Measurements from ENCODE around the gene KIF3A. TPM values are rescaled to one million over a fixed set of nuclear protein-coding genes. Genes with fewer than 3 reads are reported as not detected.

KIF3A gene
- total RNA-seq, 1 donor from 2014 or later: 27.4 TPM

DNA sequence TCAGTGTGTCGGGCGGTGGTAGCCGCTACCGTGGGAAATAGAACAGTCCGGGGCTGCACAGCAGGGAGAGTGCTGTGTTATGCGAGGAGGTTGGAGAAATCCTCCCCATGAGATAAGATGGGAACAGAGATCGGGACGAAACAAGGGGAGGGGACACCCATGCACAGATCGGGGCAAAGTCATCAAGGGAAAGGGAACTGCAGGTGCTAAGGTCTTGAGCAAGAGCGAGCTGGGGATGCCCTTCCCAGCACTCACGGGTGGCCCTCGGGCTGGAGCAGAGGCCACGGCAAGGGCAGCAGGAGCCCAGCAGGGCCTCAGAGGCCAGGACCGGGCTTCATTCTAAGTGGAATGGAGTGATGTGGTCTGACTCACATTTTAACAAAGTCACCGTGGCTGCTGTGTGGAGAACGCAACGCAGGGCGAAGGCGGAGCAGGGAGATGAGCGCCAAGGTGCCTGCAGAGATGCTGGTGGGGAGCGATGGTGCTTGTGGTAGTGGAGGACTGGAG is 71.7 kb downstream of the KIF3A start:
- DNase-seq (ENCODE audit: low spot score in 2 of 2, unreplicated experiment in 2 of 2): no peak
- Mint-ChIP-seq H3K4me3 (no peak overlapping the region), H3K27ac (no peak overlapping the region), H3K36me3 (no peaks in the 10 kb centered on the region), H3K27me3 (ENCODE audit: low read depth) (peaks cover 2% of the 10 kb centered on the region), H3K9me3 (no peaks in the 10 kb centered on the region), H3K4me1 (peaks cover 22% of the 10 kb centered on the region)
- TF ChIP-seq, protein P1, sequence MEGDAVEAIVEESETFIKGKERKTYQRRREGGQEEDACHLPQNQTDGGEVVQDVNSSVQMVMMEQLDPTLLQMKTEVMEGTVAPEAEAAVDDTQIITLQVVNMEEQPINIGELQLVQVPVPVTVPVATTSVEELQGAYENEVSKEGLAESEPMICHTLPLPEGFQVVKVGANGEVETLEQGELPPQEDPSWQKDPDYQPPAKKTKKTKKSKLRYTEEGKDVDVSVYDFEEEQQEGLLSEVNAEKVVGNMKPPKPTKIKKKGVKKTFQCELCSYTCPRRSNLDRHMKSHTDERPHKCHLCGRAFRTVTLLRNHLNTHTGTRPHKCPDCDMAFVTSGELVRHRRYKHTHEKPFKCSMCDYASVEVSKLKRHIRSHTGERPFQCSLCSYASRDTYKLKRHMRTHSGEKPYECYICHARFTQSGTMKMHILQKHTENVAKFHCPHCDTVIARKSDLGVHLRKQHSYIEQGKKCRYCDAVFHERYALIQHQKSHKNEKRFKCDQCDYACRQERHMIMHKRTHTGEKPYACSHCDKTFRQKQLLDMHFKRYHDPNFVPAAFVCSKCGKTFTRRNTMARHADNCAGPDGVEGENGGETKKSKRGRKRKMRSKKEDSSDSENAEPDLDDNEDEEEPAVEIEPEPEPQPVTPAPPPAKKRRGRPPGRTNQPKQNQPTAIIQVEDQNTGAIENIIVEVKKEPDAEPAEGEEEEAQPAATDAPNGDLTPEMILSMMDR (IDR thresholded peaks at IDR 0.05; ENCODE audit: unreplicated experiment): no peak

DNA sequence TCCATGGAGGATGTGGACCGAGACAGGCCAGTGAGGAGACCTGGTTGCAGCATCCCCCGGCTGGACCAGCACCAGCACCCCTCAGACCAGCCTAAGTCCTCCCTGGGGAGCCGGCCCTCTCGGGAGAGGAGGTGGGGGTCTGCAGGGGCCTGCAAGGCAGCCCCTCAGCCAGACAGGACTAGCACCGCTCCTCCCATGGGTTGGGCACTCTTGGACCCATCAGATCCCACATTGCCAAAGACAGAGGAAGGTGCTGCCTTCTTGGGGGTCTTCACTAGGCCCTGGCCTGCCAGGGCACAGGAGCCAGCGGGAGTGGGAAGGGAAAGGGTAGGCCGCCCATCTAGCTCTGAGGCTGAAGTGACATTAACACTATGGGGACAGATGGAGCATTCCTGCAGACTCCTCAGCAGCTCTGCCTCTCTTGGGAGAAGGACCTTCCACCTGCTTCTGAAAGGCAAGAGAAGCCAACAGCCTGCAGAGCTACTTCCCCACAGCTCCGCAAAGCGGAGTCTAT is 72.6 kb downstream of the KIF3A start:
- no peak for DNase-seq (ENCODE audit: low spot score in 2 of 2, unreplicated experiment in 2 of 2)
- no peak overlapping the region for H3K4me3 Mint-ChIP-seq
- H3K9me3 Mint-ChIP-seq: no peaks in the 10 kb centered on the region
- no peak overlapping the region for H3K27ac Mint-ChIP-seq
- H3K4me1 Mint-ChIP-seq: peaks cover 30% of the 10 kb centered on the region
- peaks cover 2% of the 10 kb centered on the region for H3K27me3 Mint-ChIP-seq (ENCODE audit: low read depth)
- TF ChIP-seq, protein P1 (IDR thresholded peaks at IDR 0.05; ENCODE audit: unreplicated experiment): no peak
- no peaks in the 10 kb centered on the region for H3K36me3 Mint-ChIP-seq

DNA sequence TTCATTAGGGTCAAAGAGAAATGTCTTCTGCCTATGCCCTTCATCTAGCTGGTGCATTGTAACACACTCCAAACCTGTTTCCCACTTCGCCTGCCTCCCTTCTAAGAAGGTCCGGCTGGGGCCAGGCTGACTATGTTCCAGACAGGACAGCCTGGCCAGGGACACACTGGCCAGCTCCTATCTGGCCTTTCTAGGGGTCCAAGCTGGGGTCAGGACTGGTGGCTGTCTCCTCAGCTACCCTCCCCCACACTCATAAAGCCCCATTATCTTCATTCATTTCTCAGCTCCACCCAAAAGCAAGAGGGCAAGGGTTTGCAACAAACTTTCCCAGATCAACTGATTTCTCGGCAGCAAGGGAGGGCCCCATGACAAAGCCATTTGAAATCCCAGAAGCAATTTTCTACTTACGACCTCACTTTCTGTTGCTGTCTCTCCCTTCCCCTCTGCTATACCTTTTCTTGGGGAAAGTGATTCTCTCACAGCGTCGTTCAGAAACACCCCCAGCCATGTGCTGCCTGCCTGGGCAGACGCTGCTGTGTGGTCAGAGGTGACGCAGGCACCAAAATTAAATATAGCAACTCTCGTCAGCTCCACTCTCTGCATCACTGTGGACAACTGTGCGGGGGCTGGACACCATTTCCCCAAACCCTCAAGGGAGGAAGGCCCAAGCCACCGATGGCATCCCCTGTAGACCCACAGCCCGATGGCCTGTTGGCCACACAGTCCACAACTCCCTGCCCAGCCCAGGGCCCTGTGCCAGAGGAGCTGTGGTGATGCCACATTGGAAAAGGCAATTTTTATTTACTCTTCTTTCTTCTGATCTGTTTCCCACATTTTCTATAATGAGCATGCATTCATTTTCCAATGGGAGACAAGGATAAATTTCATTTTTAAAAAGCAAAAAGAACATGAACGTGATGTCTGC is 73.3 kb downstream of the KIF3A start:
- TF ChIP-seq, protein P1 (IDR thresholded peaks at IDR 0.05; ENCODE audit: unreplicated experiment): no peak
- DNase-seq (ENCODE audit: low spot score in 2 of 2, unreplicated experiment in 2 of 2): no peak
- Mint-ChIP-seq H3K36me3 (no peaks in the 10 kb centered on the region), H3K27ac (peak overlapping the region; percentile 13), H3K4me1 (peaks cover 30% of the 10 kb centered on the region), H3K9me3 (no peaks in the 10 kb centered on the region), H3K4me3 (no peak overlapping the region), H3K27me3 (ENCODE audit: low read depth) (peaks cover 2% of the 10 kb centered on the region)

DNA sequence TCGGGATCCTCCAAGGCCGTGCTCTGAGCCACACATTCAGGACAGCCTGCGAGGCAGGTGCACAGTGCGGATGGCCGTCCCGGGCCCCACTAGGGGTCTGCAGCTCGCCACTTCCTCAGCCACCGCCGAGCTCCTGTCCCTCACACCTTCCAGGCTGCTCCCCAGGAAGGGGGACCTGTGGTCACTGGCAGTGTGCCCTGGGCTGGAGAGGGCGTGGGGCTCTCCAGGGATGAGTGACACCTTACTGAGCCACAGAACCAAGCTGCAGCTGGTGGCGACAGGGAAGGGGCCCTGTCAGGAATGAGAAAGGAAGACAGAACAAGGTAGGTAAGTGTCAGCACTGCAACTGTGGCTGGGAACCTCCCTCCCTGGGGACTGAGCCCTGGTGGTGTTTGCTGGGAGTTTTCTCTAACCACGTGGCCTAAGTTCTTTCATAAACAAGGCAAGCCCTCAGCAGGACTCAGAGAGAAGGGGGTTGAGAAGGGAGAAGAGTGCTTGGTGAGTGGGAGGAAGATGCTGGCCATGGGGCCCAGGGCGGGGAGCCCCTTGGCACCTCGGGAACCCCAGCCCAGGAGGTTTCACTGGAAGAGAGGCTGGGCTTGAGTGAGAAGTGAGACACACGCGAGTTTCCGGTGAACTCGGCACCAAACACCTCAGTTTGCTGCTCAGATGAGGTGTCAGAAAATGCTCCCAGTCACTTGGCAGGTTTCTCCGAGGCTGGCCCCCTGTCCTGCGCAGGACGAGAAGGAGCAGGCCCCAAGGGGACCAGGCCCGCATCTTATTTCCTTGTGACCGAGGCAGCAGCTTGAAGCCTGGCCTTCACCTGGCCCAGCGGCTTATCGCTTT is 74.2 kb downstream of the KIF3A start:
- H3K27me3 Mint-ChIP-seq (ENCODE audit: low read depth): peaks cover 5% of the 10 kb centered on the region
- no peak for DNase-seq (ENCODE audit: low spot score in 2 of 2, unreplicated experiment in 2 of 2)
- H3K27ac Mint-ChIP-seq: no peak overlapping the region

DNA sequence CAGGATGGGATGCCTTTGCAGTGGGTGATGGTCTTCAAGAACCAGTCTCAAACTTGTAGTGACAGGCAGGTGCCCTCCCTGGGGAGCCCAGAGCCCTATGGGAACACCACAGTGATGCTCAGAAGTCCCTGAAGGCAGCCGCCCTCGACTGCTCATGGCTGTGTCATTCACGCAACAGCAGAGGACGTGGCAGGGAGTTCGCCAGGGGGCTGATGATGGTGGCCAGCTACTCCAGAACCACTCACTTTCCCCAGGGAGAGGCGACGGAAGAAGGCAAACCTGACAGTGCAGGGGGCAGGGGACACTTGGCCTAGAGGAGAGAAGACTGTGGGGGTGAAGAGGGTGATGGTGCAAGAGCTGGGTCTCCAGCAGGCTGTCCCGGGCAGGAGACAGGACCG is 75.3 kb downstream of the KIF3A start:
- H3K4me3 Mint-ChIP-seq: no peak overlapping the region
- TF ChIP-seq, protein P1 (IDR thresholded peaks at IDR 0.05; ENCODE audit: unreplicated experiment): no peak
- H3K9me3 Mint-ChIP-seq: no peaks in the 10 kb centered on the region
- peaks cover 16% of the 10 kb centered on the region for H3K27me3 Mint-ChIP-seq (ENCODE audit: low read depth)
- no peak overlapping the region for H3K27ac Mint-ChIP-seq
- DNase-seq (ENCODE audit: low spot score in 2 of 2, unreplicated experiment in 2 of 2): no peak
- H3K36me3 Mint-ChIP-seq: no peaks in the 10 kb centered on the region
- H3K4me1 Mint-ChIP-seq: peaks cover 30% of the 10 kb centered on the region

More for the DNA sequence above, 74.2 kb downstream of the KIF3A start:
- TF ChIP-seq, protein P1 (IDR thresholded peaks at IDR 0.05; ENCODE audit: unreplicated experiment): no peak
- no peaks in the 10 kb centered on the region for H3K9me3 Mint-ChIP-seq
- H3K4me1 Mint-ChIP-seq: peaks cover 30% of the 10 kb centered on the region
- H3K36me3 Mint-ChIP-seq: no peaks in the 10 kb centered on the region
- no peak overlapping the region for H3K4me3 Mint-ChIP-seq
